ENCODE measurements around the gene CTNNBIP1.

Gene CTNNBIP1

DNA sequence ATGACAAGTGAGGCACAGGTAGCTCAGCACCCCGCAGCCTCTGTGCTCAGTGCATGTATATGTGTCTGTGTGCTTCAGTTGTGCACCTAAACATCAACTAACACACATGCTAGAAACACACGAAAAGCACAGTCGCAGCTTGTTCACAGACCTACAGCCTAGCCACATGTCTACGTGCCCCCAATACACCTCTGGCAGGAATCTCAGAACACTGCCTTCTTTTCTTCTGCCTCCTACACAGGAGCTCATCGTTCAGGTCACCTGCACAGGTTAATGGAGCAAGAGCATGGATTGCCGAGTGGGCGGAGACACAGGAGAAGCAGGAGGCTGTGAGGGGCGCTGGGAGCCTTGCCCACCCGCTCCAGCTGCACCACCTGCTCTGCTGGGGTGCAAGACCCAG lies 31.7 kb downstream of the CTNNBIP1 start:
- TF ChIP-seq POLR2A (IDR thresholded peaks at IDR 0.05; ENCODE audit: low read depth, low read length), result no peak
- DNase-seq (ENCODE audit: insufficient read length, low spot score) (no peak), FAIRE-seq (no peak)

DNA sequence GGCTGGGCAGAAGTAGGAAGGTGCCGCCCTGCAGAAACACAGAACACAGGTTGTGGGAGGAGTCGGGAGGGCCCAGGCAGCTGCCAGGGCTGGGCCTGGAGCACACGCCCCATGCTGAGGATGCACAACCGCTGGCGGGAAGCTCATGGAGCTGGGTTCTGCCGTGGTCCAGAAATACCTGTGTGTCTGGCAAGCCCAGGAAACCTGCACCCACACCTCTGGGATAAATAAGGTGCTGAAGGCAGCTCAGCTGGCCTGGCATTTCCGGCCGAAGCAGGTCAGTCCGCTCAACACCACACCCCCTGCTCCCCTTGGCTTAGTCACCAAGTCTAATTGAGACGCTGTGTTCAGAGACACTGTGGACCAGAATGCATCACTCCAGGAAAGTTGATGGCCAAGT lies 32.1 kb downstream of the CTNNBIP1 start:
- no peak for TF ChIP-seq POLR2A (IDR thresholded peaks at IDR 0.05; ENCODE audit: low read depth, low read length)
- FAIRE-seq, result no peak
- no peak for DNase-seq (ENCODE audit: insufficient read length, low spot score)

DNA sequence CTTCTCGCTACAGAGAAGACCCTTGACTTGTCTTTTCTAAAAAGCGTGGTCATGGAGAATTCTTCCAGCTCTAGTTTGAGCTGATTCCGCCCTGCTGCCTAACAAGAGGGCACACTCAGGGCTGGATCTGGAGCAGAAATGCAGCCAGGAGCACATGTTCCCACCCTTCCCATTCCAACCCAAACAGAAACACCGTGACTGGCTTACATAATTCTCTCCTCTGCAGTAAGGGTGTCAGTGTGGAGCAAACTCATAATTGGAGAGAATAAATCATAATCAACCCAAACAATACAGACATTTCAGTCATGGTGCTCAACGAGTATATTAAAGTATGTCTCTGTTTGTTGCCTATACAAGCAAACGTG lies 34.5 kb downstream of the CTNNBIP1 start:
- FAIRE-seq, result no peak
- no peak for DNase-seq (ENCODE audit: insufficient read length, low spot score)
- no peak for TF ChIP-seq POLR2A (IDR thresholded peaks at IDR 0.05; ENCODE audit: low read depth, low read length)

DNA sequence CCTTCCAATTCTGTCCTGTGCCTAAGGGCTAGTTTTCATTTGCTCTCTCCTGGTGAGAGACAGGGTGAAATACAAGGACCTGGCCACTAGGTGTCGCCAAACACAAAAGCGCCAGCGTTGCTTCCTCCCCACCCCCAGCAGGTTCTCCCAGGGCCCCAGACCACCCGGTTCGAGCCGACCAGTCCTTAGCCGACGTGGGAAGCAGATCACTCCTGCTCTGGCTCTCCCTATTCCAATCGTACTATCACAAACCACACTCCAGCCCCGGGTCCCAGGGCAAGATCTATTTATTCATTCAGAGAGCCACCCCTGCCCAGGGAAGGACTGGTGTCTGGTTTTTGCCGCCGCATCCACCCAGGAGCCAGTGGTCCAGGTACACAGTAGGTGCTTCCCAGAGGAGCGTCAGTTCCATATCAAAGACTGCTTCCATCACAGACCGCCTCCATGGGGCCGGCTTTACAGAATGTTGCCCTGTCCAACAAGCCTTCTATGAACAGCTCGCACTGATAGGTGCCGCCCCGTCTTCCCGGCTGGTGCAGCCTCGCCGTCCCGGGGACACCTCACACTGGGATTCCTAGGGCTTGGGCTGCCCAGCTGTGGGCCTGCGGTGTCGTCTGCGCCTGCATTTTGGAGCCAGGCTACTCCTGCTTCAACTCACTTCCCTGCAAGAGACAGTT lies 35.0 kb downstream of the CTNNBIP1 start:
- no peak for FAIRE-seq

DNA sequence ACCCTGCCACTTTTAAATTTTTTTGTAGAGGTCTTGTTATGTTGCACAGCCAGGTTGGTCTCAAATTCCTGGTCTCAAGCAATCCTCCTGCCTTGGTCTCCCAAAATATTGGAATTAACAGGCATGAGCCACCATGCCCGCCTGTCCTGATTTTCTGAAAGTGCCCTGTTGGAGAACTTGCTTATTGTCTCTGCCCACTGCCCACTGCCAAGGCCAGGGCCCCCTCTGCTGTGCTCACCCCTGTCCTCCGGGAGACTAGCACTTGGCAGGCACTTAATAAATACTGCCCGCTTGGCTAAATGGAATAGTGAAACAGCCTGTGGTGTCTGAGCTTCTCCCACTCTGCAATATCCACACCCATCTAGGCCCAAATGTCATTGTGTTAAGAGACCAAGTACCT lies 35.7 kb downstream of the CTNNBIP1 start:
- no peak for TF ChIP-seq POLR2A (IDR thresholded peaks at IDR 0.05; ENCODE audit: low read depth, low read length)
- DNase-seq (ENCODE audit: insufficient read length, low spot score), result no peak
- FAIRE-seq, result no peak

More for the DNA sequence above, 35.0 kb downstream of the CTNNBIP1 start:
- no peak for TF ChIP-seq POLR2A (IDR thresholded peaks at IDR 0.05; ENCODE audit: low read depth, low read length)
- DNase-seq (ENCODE audit: insufficient read length, low spot score), result peak; percentile 57

DNA sequence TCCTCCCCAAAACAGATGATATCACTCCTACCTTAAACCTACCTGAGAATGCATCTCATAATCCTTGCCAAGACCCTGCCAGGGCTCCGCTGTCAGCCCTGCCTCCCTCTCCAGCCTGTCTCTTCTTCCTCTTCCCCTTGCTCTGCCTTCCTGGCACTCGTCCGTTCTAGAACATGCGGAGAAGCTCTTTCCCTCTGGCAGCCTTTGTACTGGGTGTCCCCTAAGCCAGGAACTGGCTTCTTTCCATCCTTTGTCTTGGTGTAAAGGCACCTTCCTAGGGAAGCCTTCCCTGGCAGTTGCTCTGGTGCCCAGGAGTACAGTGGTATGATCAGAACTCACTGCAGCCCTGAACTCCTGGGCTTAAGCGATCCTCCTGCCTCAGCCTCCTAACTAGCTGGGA lies 36.1 kb downstream of the CTNNBIP1 start:
- TF ChIP-seq POLR2A (IDR thresholded peaks at IDR 0.05; ENCODE audit: low read depth, low read length), result no peak
- no peak for DNase-seq (ENCODE audit: insufficient read length, low spot score)
- FAIRE-seq, result no peak

DNA sequence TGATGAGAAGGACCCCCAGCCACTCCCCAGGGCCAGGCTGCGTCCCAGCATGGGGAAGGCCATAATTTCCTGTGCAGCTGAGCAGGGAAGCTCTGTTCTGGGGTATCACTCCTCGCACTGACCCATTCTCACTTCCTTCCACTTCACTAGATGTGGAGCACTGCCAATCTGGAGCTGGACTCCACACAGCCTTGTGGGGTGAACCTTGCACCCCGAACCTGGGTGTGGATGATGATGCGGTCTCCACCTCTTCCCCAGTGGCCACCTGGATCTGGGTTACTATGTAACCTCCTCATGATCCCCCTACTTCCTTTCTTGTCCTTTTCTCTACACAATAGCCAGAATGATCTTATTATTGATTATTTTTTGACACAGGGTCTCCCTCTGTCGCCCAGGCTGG lies 36.7 kb downstream of the CTNNBIP1 start:
- FAIRE-seq (no peak), DNase-seq (ENCODE audit: insufficient read length, low spot score) (no peak)

DNA sequence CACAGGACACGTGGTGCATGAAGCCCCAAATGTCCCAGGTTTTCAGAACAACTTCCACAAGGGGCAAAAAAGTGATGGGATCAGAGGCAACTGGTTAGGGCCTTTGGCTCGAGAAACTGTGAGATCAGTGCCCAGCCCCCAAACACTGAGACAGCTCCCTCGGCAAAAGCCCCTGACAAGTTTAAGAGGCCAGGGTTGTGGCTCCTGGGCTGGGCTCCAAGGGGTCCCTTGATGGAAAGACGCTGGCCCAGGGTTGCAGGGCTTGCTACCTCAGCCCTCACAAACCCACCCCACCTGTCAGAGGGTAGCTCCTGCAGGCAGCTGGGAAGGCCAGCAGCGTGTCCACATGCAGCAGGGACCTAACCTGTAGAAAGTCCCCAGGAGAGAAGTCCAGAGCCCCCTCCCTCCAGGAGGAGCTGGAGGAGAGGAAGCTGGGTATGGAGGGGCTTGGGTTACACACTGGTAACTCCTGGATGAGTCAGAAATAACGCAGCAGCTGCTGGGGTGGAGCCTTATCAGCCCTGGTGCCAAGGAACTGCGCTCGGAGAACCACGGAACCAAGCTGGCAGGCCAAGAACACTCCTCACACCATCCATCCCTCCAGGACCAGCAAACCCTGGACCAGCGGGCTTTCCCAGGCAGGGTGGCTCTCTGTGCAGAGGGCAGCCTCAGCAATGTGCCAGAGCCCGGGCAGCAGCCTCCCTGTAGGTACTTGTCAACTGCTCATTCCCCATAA lies 37.5 kb downstream of the CTNNBIP1 start:
- peak; percentile 23 for DNase-seq (ENCODE audit: insufficient read length, low spot score)

More for the DNA sequence above, 36.7 kb downstream of the CTNNBIP1 start:
- no peak for TF ChIP-seq POLR2A (IDR thresholded peaks at IDR 0.05; ENCODE audit: low read depth, low read length)

DNA sequence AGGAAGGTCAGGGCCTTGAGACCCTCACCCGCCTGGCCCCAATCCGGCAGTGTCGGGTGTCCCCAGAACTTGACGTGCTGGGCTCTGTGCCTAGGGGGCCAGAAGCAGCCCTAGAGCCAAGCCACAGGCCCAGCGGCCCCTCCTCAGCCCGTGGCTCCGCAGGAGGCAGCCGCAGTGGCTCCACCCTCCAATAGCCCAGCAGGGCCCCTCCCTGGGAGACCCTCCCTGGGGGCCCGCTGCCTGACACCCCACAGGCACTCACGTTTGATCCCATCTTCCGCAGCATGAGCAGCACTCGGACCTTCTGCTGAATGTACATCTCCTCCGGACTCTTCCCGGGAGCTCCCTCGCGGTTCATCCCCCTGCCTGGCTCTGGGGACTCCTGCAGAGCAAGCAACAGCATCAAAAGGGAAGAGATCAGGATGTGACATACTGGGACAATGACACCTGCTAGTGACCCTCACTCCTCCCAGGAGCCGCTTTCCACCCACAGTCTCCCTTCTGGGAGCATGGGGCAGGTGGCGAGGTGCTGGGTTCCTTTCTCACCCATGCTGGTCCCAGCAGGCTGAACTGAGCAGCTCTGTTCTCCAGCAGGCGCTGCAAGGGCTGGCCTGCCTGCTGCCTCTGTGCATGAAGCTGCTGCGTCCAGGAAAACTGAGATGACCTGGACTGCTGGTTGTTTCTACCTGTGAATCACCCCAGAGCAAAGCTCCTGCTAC lies 38.2 kb downstream of the CTNNBIP1 start:
- TF ChIP-seq POLR2A (IDR thresholded peaks at IDR 0.05; ENCODE audit: low read depth, low read length), result no peak
- FAIRE-seq, result no peak
- DNase-seq (ENCODE audit: insufficient read length, low spot score), result no peak

More for the DNA sequence above, 37.5 kb downstream of the CTNNBIP1 start:
- FAIRE-seq, result no peak
- TF ChIP-seq POLR2A (IDR thresholded peaks at IDR 0.05; ENCODE audit: low read depth, low read length), result no peak

DNA sequence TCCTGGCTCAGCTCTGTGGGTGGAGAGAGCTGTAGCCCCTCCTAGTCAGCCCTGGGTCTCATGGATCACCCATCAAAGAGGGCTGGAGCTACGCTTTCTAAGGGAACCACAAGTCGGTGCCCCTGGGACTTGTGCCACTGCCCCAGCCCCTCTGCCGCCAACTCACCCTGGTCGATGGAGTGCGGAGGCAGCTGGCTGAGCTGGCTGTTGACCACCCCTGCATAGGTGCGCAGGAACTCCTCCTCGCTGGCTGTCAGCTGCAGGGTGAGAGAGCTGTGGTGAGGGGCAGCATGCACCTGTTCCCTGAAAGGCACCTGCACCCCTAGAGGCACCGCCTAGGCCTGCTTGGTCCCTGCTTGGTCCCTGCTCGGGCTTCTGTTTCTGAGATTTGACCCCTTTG lies 39.0 kb downstream of the CTNNBIP1 start:
- FAIRE-seq (no peak), DNase-seq (ENCODE audit: insufficient read length, low spot score) (no peak)
- no peak for TF ChIP-seq POLR2A (IDR thresholded peaks at IDR 0.05; ENCODE audit: low read depth, low read length)

DNA sequence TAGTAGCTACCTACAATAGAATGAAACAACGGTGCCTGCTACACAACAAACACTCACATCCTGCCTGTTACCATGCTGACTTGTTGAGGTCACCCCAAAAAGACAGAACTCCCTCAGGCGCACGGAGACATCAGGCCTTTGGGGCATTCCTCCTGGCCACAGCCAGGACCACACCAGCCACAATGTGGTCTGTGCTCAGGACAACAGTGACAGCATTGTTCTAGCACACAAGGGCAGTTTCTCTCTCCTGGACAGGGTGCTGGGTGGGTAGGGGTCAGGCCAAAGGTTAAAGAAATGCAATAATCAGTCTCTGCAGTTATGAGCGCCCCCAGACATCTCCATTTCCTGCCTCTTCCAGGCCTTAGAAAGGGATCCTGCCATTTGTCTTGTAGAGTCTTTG lies 39.5 kb downstream of the CTNNBIP1 start:
- no peak for FAIRE-seq

DNA sequence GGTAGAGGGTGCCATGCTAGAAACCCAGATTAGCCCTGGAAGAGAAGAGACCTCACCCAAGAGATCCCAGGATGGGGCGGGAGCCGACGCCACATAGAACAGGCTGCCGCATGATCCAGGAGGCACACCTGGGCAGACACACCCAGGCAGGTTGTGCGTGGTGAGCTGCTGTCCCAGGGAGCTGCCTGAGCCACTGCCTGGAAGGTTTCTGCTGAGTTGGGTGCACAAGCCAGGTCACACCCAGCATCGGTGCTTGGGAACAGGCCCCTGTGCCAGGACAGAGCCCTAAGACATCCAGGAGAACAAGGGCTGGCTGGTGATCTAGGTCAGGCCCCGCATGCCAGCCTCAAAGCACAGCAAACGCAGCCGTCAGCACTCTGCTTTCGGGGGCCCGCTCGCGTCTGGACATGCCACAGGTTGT lies 40.2 kb downstream of the CTNNBIP1 start:
- DNase-seq (ENCODE audit: insufficient read length, low spot score) (no peak), FAIRE-seq (no peak)
- TF ChIP-seq POLR2A (IDR thresholded peaks at IDR 0.05; ENCODE audit: low read depth, low read length), result no peak

More for the DNA sequence above, 39.5 kb downstream of the CTNNBIP1 start:
- TF ChIP-seq POLR2A (IDR thresholded peaks at IDR 0.05; ENCODE audit: low read depth, low read length), result no peak
- DNase-seq (ENCODE audit: insufficient read length, low spot score), result no peak

DNA sequence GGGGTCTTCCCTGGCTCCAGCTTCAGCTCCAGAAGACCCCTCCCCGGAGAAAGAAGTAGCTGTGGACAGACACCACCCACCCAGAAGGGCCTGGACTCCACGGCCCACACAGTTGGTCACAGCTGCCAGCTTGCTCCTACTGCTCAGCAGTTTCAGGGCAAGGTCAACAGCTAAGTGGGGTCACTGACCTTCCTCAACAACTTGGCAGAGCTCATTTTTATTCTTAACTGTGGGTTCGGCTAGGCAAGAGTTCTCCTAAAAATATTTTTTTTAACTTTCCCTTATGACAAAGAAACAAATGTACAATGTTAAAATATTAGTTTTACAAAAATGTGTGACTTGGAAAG lies 41.9 kb downstream of the CTNNBIP1 start:
- DNase-seq (ENCODE audit: insufficient read length, low spot score) (no peak), FAIRE-seq (no peak)
- no peak for TF ChIP-seq POLR2A (IDR thresholded peaks at IDR 0.05; ENCODE audit: low read depth, low read length)

DNA sequence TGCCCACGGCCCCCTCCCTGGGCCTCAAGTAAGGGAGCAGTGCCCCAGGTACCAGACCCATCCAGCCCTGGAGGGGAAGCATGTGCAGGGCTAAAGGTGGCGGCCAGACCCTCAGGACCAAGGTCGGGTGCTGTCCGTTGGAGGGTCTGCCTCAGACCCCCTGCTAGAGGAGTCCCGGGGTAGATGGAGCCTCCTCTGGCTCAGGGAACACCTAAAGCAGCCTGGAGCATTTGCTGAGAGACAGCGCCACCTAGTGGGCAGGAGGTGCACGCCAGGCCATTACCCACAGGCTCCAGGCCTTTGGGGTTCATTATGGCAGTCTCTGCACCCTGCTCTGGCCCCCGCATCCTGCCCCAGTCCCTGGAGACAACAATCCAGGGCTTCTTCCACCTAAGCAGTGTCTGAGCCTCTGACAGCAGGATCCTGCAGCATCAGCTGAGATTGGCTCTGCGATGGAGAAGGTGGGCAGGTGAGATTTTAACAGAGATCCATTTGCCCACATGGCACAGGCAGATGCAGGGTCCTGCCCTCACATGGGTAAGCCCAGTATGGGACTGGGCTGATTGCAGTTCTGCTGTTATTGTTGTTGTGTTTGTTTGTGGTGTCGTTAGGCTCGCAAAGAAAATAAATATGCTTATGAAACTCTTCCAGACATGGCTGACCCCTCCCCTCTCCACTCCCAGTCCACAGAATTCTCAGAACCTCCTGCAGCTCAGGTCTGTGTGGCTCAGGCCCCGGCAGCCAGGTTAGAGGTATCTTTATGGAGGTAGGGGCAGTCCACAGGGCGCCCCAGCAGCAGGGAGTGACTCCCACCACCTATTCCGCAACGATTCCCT lies 42.4 kb downstream of the CTNNBIP1 start:
- FAIRE-seq, result no peak
- TF ChIP-seq POLR2A (IDR thresholded peaks at IDR 0.05; ENCODE audit: low read depth, low read length), result no peak
- DNase-seq (ENCODE audit: insufficient read length, low spot score), result peak; percentile 56

Measured in H54 (cell line).